Effector CD4-positive, alpha-beta T cell (primary cell): ENCODE measurements around the gene NFIB.

Experiments
- DNase-seq: peaks from one replicate; pipeline ENCODE4 v3.0.0-alpha.2; 2020

Gene NFIB

GRCh38 chr9:14139287-14139686, 174.7 kb downstream of the NFIB start:
- no peak for DNase-seq

- no peak for DNase-seq
Observed at GRCh38 chr9:14136646-14137370, 177.1 kb downstream of the NFIB start.

- no peak for DNase-seq
Observed at GRCh38 chr9:14136047-14136635, 177.8 kb downstream of the NFIB start.

- no peak for DNase-seq
Observed at GRCh38 chr9:14135421-14135820, 178.5 kb downstream of the NFIB start.

GRCh38 chr9:14133394-14133793, 180.5 kb downstream of the NFIB start:
- no peak for DNase-seq

- no peak for DNase-seq
Observed at GRCh38 chr9:14132775-14133174, 181.2 kb downstream of the NFIB start.

- no peak for DNase-seq
Observed at GRCh38 chr9:14131356-14132088, 182.4 kb downstream of the NFIB start.

- DNase-seq = no peak
Observed at GRCh38 chr9:14127656-14128055, 186.3 kb downstream of the NFIB start.

- no peak for DNase-seq
Observed at GRCh38 chr9:14119694-14120514, 194.0 kb downstream of the NFIB start.

GRCh38 chr9:14112226-14112625, 201.7 kb downstream of the NFIB start:
- no peak for DNase-seq

GRCh38 chr9:14111696-14112095, 202.2 kb downstream of the NFIB start:
- DNase-seq = no peak

- DNase-seq = no peak
Observed at GRCh38 chr9:14107977-14108376, 206.0 kb downstream of the NFIB start.

GRCh38 chr9:14107495-14107894, 206.4 kb downstream of the NFIB start:
- DNase-seq = no peak

- DNase-seq = no peak
Observed at GRCh38 chr9:14106699-14107098, 207.2 kb downstream of the NFIB start.

GRCh38 chr9:14104496-14104895, 209.4 kb downstream of the NFIB start:
- DNase-seq = no peak

- no peak for DNase-seq
Observed at GRCh38 chr9:14103115-14103514, 210.8 kb downstream of the NFIB start.

GRCh38 chr9:14099737-14100136, 214.2 kb downstream of the NFIB start:
- no peak for DNase-seq

- no peak for DNase-seq
Observed at GRCh38 chr9:14098486-14099180, 215.3 kb downstream of the NFIB start.

- DNase-seq = no peak
Observed at GRCh38 chr9:14097666-14098415, 216.1 kb downstream of the NFIB start.

GRCh38 chr9:14097215-14097614, 216.7 kb downstream of the NFIB start:
- no peak for DNase-seq

GRCh38 chr9:14096258-14096922, 217.6 kb downstream of the NFIB start:
- DNase-seq = no peak
